Endothelial cell of umbilical vein (primary cell): ENCODE results near the gene PCDHGA12. TPM values are rescaled to one million over a fixed set of nuclear protein-coding genes. Genes with fewer than 3 reads are reported as not detected.

Source experiments
- BruUV-seq: library from RNA; stranded (reverse); fragments of 400-500 nt; replicated peaks from 2 replicates; lab custom pipeline; 2021; lab: Mats Ljungman, UMichigan
- CTCF ChIA-PET: fragments of 300-600, 350-600 bp; sonication (Branson Sonifier 250); formaldehyde crosslinking; loops from one replicate; lab custom pipeline; 2021; ENCODE audit warnings: antibody characterized with exemption, inconsistent platforms; lab: Charles Lee
- POLR2A ChIA-PET: fragments of 300-600, 350-600 bp; sonication (Branson Sonifier 250); formaldehyde crosslinking; loops from one replicate; lab custom pipeline; 2021; ENCODE audit warnings: antibody characterized with exemption, inconsistent platforms; lab: Charles Lee
- DNase-seq: peaks from one replicate; pipeline ENCODE4 v3.0.0-alpha.2; 2011; ENCODE audit warnings: low read depth, low spot score
- FAIRE-seq: peaks from 2 replicates; lab custom pipeline; 2011; peaks lifted over from hg19 to GRCh38; lab: Jason Lieb, UNC
- H2AFZ ChIP-seq: 2 replicates; pipeline ENCODE4 v1.6.0; 2012; ENCODE audit warnings: low read depth, low read length, control low read depth, inconsistent platforms
- H3K27ac ChIP-seq: 2 replicates; pipeline ENCODE4 v1.5.1; 2011; ENCODE audit warnings: low read depth, mild to moderate bottlenecking, control low read depth, low read length, moderate library complexity; ENCODE audit not compliant: insufficient read depth
- H3K27me3 ChIP-seq, 2 experiments: 2 replicates each; pipeline versions ENCODE4 v1.6.0 to v1.6.1; 2011; ENCODE audit warnings: low read length in 2 of 2, mixed read lengths in 1 of 2; ENCODE audit not compliant: control insufficient read depth in 2 of 2, insufficient read depth in 2 of 2
- H3K36me3 ChIP-seq, 2 experiments: 2 replicates in 1 of 2; 3 replicates in 1 of 2; pipeline ENCODE4 v1.5.1; 2011; ENCODE audit warnings: low read length in 2 of 2, mild to moderate bottlenecking in 1 of 2, moderate library complexity in 1 of 2; ENCODE audit not compliant: control insufficient read depth in 2 of 2, insufficient read depth in 2 of 2; ENCODE audit errors: extremely low read depth in 1 of 2
- H3K4me1 ChIP-seq: 3 replicates; pipeline ENCODE4 v1.5.1; 2011; ENCODE audit warnings: mild to moderate bottlenecking, low read length; ENCODE audit not compliant: control insufficient read depth, insufficient read depth; ENCODE audit errors: extremely low read depth
- H3K4me2 ChIP-seq: 2 replicates; pipeline ENCODE4 v1.6.1; 2011; ENCODE audit warnings: low read length, control low read depth, mixed read lengths; ENCODE audit not compliant: insufficient read depth
- H3K4me3 ChIP-seq, 3 experiments: fragments of 200-600 bp in 1 of 3; sonication (generic), shearing (Covaris generic) in 1 of 3; replicated peaks in 1 of 3; 2 replicates each; pipeline ENCODE4 v1.5.1; 2011 to 2016; ENCODE audit warnings: control low read depth in 3 of 3, low read length in 3 of 3, mild to moderate bottlenecking in 2 of 3, inconsistent platforms in 1 of 3, low read depth in 1 of 3, moderate library complexity in 1 of 3; ENCODE audit not compliant: insufficient read depth in 1 of 3
- H3K79me2 ChIP-seq: 2 replicates; pipeline ENCODE4 v1.6.0; 2012; ENCODE audit warnings: low read length, inconsistent platforms; ENCODE audit not compliant: control insufficient read depth, insufficient read depth
- H3K9ac ChIP-seq: replicated peaks from 2 replicates; pipeline ENCODE3; 2011; ENCODE audit warnings: low read length, control low read depth; ENCODE audit not compliant: insufficient read depth; ENCODE audit errors: extremely low read depth
- H3K9me1 ChIP-seq: replicated peaks from 3 replicates; pipeline ENCODE4 v1.6.0; 2011; ENCODE audit warnings: mild to moderate bottlenecking, low read length; ENCODE audit not compliant: control insufficient read depth, insufficient read depth; ENCODE audit errors: extremely low read depth
- H3K9me3 ChIP-seq: replicated peaks from 2 replicates; pipeline ENCODE4 v1.5.1; 2012; ENCODE audit warnings: low read length, inconsistent platforms; ENCODE audit not compliant: control insufficient read depth, insufficient read depth
- H4K20me1 ChIP-seq: replicated peaks from 2 replicates; pipeline ENCODE3; 2011; ENCODE audit warnings: mild to moderate bottlenecking, low read length; ENCODE audit not compliant: control insufficient read depth, insufficient read depth; ENCODE audit errors: extremely low read depth
- EZH2 ChIP-seq: IDR thresholded peaks from 2 replicates; pipeline ENCODE4 v1.6.1; 2012; ENCODE audit warnings: borderline replicate concordance, low read depth, mild to moderate bottlenecking, moderate library complexity, low read length, inconsistent platforms; ENCODE audit not compliant: severe bottlenecking
- FOS ChIP-seq: IDR thresholded peaks from 2 replicates; pipeline ENCODE4 v1.6.1; 2011; ENCODE audit warnings: mild to moderate bottlenecking, low read length, moderate library complexity, borderline replicate concordance; ENCODE audit not compliant: insufficient read depth
- GATA2 ChIP-seq: IDR thresholded peaks from 2 replicates; pipeline ENCODE4 v1.7.0; 2011; ENCODE audit warnings: low read depth, mild to moderate bottlenecking, moderate library complexity, mixed read lengths, low read length; ENCODE audit not compliant: insufficient read length, insufficient read depth
- JUN ChIP-seq: IDR thresholded peaks from 2 replicates; pipeline ENCODE4 v1.6.1; 2011; ENCODE audit warnings: borderline replicate concordance, low read depth; ENCODE audit not compliant: insufficient read length, insufficient read depth
- MYC ChIP-seq: IDR thresholded peaks from one replicate; pipeline ENCODE4 v1.6.1; 2011; ENCODE audit warnings: mild to moderate bottlenecking, low read depth, low read length
- POLR2A ChIP-seq: IDR thresholded peaks from 2 replicates; pipeline ENCODE4 v1.6.1; 2012; ENCODE audit warnings: low read depth, mild to moderate bottlenecking, control low read depth, low read length
- POLR2AphosphoS5 ChIP-seq: IDR thresholded peaks from 2 replicates; pipeline ENCODE4 v1.6.1; 2012; ENCODE audit warnings: low read depth, mild to moderate bottlenecking, control low read depth, low read length, moderate library complexity; ENCODE audit not compliant: insufficient read depth
- dilution Hi-C: fragments of 300-500 bp; cut with MboI; formaldehyde crosslinking; loops from one replicate; pipeline ENCODE4 v1.15.0; 2019; ENCODE audit warnings: low sequenced_read_pairs; ENCODE audit not compliant: extremely low pct_ligation_motif_present
- intact Hi-C: fragments of 100-400 bp; cut with micrococcal nuclease; formaldehyde crosslinking; loops from one replicate; pipeline ENCODE4 v1.10.0; 2022
- polyA plus RNA-seq, 4 experiments: library from polyadenylated mRNA; depleted of rRNA in 3 of 4; stranded (reverse) in 3 of 4; unstranded in 1 of 4; fragments of >200 nt; gene quantifications; 2 replicates each; pipeline versions ENCODE4 v1.2.1 to v1.2.3, GENCODE V29; 2011 to 2012; ENCODE audit warnings: missing spikeins in 1 of 4
- total RNA-seq: library from RNA; stranded (reverse); gene quantifications from 2 replicates; pipeline ENCODE4 v1.2.3, GENCODE V29; 2021

PCDHGA12 gene
- total and polyA plus RNA-seq, 2 donors (not counting 3 experiments of a cell fraction or from before 2014, with no cell fraction given), result 4.2 to 9.9 TPM

GRCh38 chr5:141383345-141383744 lies 47.0 kb upstream of the PCDHGA12 start:
- no peak overlapping the region for H2AFZ ChIP-seq
- no peak for FAIRE-seq
- no peak overlapping the region for H3K27ac ChIP-seq
- H3K36me3 ChIP-seq, result no peaks in the 10 kb centered on the region
- intact Hi-C loops, result no loop called here
- dilution Hi-C loops, result no loop called here
- H4K20me1 ChIP-seq, result no peaks in the 10 kb centered on the region
- H3K27me3 ChIP-seq, result peaks cover 31 to 63% of the 10 kb centered on the region in 2 experiments
- no peaks in the 10 kb centered on the region for H3K79me2 ChIP-seq
- no peaks in the 10 kb centered on the region for H3K9me1 ChIP-seq
- H3K4me1 ChIP-seq, result no peaks in the 10 kb centered on the region
- H3K9ac ChIP-seq, result no peak overlapping the region
- CTCF ChIA-PET, result interaction anchor here (0.8 to 2.2 kb wide), 11 partner anchors 9 to 184 kb away, joined by 3 to 11 read pairs (median 5); partner anchors contain the start of genes PCDHGA1, PCDHGA11, PCDHGA12 and PCDHGA2
- no TSS peak for BruUV-seq
- no peak for DNase-seq
- H3K9me3 ChIP-seq, result no peaks in the 10 kb centered on the region
- no peak overlapping the region for H3K4me3 ChIP-seq
- TF ChIP-seq GATA2, result no peak
- no peak for TF ChIP-seq FOS
- TF ChIP-seq POLR2A, result no peak
- no peak for TF ChIP-seq JUN
- no peak for TF ChIP-seq MYC
- no peak for TF ChIP-seq POLR2AphosphoS5
- TF ChIP-seq EZH2, result peak; percentile 58
- no peak overlapping the region for H3K4me2 ChIP-seq
- POLR2A ChIA-PET, result no interaction called here

GRCh38 chr5:141384471-141385267 lies 45.6 kb upstream of the PCDHGA12 start:
- H3K9me3 ChIP-seq, result no peaks in the 10 kb centered on the region
- DNase-seq (no peak), FAIRE-seq (no peak)
- intact Hi-C loops (no loop called here), dilution Hi-C loops (no loop called here)
- H2AFZ ChIP-seq, result no peak overlapping the region
- no peaks in the 10 kb centered on the region for H3K9me1 ChIP-seq
- no peaks in the 10 kb centered on the region for H3K79me2 ChIP-seq
- ChIA-PET POLR2A (no interaction called here), CTCF (no interaction called here)
- no peaks in the 10 kb centered on the region for H3K4me1 ChIP-seq
- H4K20me1 ChIP-seq, result no peaks in the 10 kb centered on the region
- H3K4me2 ChIP-seq, result no peak overlapping the region
- TF ChIP-seq MYC (no peak), POLR2AphosphoS5 (no peak)
- no peak overlapping the region for H3K4me3 ChIP-seq
- no peaks in the 10 kb centered on the region for H3K36me3 ChIP-seq
- no peak overlapping the region for H3K9ac ChIP-seq
- no peak overlapping the region for H3K27ac ChIP-seq
- peaks cover 36 to 66% of the 10 kb centered on the region in 2 experiments for H3K27me3 ChIP-seq
- BruUV-seq, result no TSS peak
